GM23248 (cell line): ENCODE data around the gene DPAGT1.

Experiments
- EZH2 ChIP-seq: fragments of 200-600 bp; sonication (generic); IDR thresholded peaks from 2 replicates; pipeline ENCODE4 v1.6.1; 2018; ENCODE audit warnings: antibody characterized with exemption, mild to moderate bottlenecking; ENCODE audit not compliant: insufficient read depth, poor library complexity, severe bottlenecking
- EZH2phosphoT487 ChIP-seq: fragments of 200-600 bp; sonication (generic); IDR thresholded peaks from 2 replicates; pipeline ENCODE4 v1.6.1; 2018; ENCODE audit warnings: antibody characterized with exemption, moderate library complexity, mild to moderate bottlenecking, low read depth; ENCODE audit not compliant: insufficient read depth

GRCh38 chr11:119108857-119109221 is 7.2 kb upstream of the DPAGT1 start:
- TF ChIP-seq EZH2 (no peak), EZH2phosphoT487 (no peak)
